ENCODE results near the gene ZBTB45.
A peak's percentile ranks its signal among the peaks of the same experiment; 100 is the strongest.
"Not testable (repeated sequence)": the region's sequence is repeated elsewhere in the genome, so short reads cannot be mapped to it uniquely, and the experiment has no call there.

Gene ZBTB45

GRCh38 chr19:58555369-58555885 is 35.8 kb upstream of the ZBTB45 start:
- no peak for DNase-seq (ENCODE audit: low read depth in 2 of 2, low spot score in 1 of 2)

GRCh38 chr19:58554494-58555368 is 35.1 kb upstream of the ZBTB45 start, which contains the start of gene CHMP2A:
CHMP2A (minus strand) TSS chr19:58555105; CDS start chr19:58554212, 893 bp downstream.
- peak; percentile 95 to 97 for DNase-seq (ENCODE audit: low read depth in 2 of 2, low spot score in 1 of 2)

DNA sequence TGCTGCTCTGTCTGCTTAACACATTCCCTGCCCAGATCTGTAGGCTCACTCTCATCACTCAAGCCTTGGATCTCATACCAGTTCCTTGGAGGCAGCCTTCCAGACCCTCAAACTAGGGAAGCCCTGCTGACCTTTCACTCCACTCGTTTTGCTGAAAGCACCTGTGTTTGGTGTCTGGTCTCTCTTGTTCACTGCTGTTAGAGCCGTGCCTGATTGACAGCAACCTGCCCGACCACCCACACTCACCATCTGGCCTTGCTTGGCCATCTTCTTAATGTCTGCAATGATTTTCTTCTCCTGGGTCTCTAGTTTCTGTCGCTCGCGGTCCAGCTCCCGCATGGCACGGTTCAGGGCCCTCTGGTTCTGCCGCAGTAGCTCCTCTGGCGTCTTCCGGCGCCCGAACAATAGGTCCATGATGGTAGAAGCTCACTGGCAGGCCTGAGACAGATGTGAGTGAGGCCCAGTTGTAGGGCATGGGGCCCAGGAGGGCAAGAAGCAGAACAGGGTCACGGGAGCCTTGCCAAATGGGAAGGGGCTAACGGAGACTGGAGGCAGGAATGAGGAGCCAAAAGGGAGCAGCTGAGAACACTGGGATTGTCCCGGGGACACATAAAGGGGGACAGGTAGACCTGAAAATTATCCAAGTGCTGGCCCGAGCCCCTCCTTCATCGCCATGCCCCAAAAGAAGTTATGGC is 34.3 kb upstream of the ZBTB45 start:
- DNase-seq (ENCODE audit: low read depth in 2 of 2, low spot score in 1 of 2) = no peak

GRCh38 chr19:58552655-58553054 is 33.0 kb upstream of the ZBTB45 start:
- DNase-seq (ENCODE audit: low read depth in 2 of 2, low spot score in 1 of 2) = no peak

GRCh38 chr19:58551577-58552471 is 32.2 kb upstream of the ZBTB45 start:
- no peak for DNase-seq (ENCODE audit: low read depth in 2 of 2, low spot score in 1 of 2)

DNA sequence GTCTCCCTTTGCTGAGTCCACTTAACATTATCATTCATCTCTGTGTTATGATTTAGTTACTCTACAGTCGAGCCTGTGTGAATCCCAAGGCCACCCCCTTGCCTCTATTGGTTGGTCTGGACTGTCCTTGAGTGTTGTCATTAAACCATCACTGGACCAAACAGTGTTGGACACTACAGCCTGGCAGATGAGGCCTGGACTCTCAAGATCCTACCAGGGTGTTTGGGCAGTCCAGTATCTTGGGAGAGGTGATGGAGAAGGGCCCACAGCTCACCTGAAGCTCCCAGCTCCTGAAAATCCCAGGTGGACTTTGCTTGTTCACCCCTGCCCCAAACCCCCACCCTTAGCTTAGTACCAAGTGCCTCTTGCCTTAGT is 31.5 kb upstream of the ZBTB45 start:
- DNase-seq (ENCODE audit: low read depth in 2 of 2, low spot score in 1 of 2) = no peak

- no peak for DNase-seq (ENCODE audit: low read depth in 2 of 2, low spot score in 1 of 2)
Measured at GRCh38 chr19:58550362-58551122, 30.9 kb upstream of the ZBTB45 start.

DNA sequence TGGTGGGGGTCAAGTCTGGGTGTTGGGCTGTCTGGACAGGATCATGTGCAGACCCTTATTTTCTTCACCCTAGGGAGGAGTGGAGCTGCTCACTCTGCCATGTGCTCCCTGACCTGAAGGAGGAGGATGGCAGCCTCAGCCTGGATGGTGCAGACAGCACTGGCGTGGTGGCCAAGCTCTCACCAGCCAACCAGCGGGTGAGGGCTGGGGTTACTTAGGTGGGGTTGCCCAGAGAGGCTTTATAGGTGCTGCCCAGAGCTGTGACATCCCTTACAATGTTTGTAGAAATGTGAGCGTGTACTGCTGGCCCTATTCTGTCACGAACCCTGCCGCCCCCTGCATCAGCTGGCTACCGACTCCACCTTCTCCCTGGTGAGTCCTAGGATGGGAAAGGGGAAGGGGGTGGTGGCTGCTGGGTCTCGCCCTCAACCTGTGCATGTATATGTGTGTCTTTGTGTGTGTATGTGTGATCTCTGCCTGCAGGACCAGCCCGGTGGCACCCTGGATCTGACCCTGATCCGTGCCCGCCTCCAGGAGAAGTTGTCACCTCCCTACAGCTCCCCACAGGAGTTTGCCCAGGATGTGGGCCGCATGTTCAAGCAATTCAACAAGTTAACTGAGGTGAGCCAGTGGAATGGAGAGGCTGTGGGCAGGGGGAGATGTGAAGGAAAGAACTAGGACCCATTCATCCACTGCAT is 30.2 kb upstream of the ZBTB45 start:
- DNase-seq (ENCODE audit: low read depth in 2 of 2, low spot score in 1 of 2) = no peak

- DNase-seq (ENCODE audit: low read depth in 2 of 2, low spot score in 1 of 2) = no peak
Measured at GRCh38 chr19:58548859-58549663, 29.5 kb upstream of the ZBTB45 start.

DNA sequence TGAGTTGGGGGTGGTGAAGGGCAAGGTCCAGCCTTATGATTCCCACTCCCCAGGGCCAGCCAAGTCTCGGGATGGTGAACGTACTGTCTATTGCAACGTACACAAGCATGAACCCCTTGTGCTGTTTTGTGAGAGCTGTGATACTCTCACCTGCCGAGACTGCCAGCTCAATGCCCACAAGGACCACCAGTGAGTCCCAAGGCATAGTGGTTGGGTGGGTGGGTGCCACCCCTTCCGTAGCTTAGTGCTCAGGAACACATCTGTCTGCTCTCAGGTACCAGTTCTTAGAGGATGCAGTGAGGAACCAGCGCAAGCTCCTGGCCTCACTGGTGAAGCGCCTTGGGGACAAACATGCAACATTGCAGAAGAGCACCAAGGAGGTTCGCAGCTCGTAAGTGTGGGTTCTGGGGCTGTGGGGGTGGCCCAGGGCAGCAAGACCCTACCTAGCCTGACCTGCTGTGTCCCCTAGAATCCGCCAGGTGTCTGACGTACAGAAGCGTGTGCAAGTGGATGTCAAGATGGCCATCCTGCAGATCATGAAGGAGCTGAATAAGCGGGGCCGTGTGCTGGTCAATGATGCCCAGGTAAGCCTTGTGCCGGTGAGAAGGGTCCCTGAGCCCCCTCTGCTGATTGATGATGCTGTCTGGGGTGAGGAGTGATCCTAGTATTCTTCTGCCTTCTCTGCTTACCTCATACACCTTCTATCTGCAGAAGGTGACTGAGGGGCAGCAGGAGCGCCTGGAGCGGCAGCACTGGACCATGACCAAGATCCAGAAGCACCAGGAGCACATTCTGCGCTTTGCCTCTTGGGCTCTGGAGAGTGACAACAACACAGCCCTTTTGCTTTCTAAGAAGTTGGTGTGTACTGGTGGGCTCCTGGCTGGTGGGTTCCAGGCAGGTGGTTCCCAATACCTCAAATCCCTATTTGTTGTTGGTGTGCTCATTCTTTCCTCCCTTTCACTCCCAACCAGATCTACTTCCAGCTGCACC is 28.0 kb upstream of the ZBTB45 start:
- DNase-seq (ENCODE audit: low read depth in 2 of 2, low spot score in 1 of 2) = no peak

- no peak for DNase-seq (ENCODE audit: low read depth in 2 of 2, low spot score in 1 of 2)
Measured at GRCh38 chr19:58546019-58546530, 26.5 kb upstream of the ZBTB45 start.

DNA sequence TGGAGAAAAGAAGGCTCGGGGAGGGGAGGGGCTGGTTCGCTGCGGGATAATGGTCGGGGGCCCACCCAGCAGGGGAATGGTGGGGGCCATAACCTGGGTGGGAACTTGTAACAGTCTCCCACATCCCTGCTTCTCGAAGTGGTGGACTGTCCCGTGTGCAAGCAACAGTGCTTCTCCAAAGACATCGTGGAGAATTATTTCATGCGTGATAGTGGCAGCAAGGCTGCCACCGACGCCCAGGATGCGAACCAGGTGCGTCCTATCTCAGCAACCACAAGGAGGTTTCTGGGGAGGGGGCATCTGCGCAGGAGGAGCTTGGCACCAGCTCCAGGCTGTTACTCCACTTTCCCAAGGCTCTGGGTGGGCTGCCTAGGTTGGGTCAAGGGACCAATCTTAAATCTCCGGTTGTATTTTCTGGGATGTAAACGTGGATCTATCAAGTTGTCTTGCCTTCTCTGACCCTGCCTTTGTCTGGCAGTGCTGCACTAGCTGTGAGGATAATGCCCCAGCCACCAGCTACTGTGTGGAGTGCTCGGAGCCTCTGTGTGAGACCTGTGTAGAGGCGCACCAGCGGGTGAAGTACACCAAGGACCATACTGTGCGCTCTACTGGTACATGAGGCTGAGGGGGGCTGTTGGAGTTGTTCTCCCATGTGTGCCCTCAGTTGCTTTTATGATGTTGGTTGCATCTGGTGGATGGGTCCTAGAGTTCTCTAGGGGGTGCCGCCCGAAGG is 25.8 kb upstream of the ZBTB45 start:
- no peak for DNase-seq (ENCODE audit: low read depth in 2 of 2, low spot score in 1 of 2)

DNA sequence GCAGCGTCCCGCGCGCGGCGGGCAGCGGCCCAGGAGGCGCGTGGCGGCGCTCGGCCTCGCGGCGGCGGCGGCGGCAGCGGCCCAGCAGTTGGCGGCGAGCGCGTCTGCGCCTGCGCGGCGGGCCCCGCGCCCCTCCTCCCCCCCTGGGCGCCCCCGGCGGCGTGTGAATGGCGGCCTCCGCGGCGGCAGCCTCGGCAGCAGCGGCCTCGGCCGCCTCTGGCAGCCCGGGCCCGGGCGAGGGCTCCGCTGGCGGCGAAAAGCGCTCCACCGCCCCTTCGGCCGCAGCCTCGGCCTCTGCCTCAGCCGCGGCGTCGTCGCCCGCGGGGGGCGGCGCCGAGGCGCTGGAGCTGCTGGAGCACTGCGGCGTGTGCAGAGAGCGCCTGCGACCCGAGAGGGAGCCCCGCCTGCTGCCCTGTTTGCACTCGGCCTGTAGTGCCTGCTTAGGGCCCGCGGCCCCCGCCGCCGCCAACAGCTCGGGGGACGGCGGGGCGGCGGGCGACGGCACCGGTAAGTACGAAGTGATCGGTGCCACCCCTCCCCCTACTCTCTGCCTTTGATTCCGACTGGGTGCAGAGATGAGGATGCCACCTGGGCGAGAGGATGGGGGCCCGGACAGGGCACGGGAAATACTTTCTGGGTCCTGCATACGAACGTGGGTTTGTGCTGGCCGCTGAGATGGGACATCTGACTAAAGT is 25.1 kb upstream of the ZBTB45 start:
- peak in 1 of 2 donors; percentile 54 for DNase-seq (ENCODE audit: low read depth in 2 of 2, low spot score in 1 of 2)

- DNase-seq (ENCODE audit: low read depth in 2 of 2, low spot score in 1 of 2) = peak; percentile 100
Measured at GRCh38 chr19:58543826-58544590, 24.4 kb upstream of the ZBTB45 start, which contains the start of gene TRIM28. TRIM28 (plus strand) TSS chr19:58544064; CDS start chr19:58544758, 694 bp downstream.

DNA sequence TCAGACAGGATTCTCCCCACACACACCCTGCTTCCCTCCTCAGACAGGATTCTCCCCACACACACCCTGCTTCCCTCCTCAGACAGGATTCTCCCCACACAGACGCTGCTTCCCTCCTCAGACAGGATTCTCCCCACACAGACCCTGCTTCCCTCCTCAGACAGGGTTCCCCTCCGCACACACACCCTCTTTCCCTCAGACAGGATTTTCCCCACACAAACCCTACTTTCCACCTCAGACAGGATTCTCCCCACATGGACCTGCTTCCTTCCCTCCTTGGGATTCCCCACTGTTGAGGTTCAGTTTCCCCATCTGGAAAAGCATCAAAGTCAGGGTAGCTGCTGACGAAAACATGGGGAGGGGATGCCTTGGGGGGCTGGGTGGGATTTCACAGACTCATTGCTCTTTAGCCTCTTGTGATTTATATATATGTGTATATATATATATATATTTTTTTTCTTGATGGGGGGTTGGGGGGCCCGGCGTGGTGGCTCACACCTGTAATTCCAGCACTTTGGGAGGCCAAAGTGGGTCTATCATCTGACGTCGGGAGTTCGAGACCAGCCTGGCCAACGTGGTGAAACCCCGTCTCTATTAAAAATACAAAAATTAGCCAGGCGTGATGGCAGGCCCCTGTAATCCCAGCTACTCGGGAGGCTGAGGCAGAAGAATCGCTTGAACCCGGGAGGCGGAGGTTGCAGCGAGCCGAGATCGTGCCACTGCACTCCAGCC is 23.2 kb upstream of the ZBTB45 start:
- DNase-seq (ENCODE audit: low read depth in 2 of 2, low spot score in 1 of 2) = not testable (repeated sequence)
